Activated CD4-positive, alpha-beta T cell treated with anti-CD3 and anti-CD28 coated beads, Interleukin-2, Interleukin-6, amounts not matched to agents 100 ng/mL and 50 ng/mL, durations not matched to agents 16 hours and 8 hours (primary cell): Measurements from ENCODE around the gene XRCC5.
"Not testable (repeated sequence)": the region's sequence is repeated elsewhere in the genome, so short reads cannot be mapped to it uniquely, and the experiment has no call there.

Source experiments
- DNase-seq: peaks from one replicate; pipeline ENCODE4 v3.0.0-alpha.2; 2020

Gene XRCC5

DNA sequence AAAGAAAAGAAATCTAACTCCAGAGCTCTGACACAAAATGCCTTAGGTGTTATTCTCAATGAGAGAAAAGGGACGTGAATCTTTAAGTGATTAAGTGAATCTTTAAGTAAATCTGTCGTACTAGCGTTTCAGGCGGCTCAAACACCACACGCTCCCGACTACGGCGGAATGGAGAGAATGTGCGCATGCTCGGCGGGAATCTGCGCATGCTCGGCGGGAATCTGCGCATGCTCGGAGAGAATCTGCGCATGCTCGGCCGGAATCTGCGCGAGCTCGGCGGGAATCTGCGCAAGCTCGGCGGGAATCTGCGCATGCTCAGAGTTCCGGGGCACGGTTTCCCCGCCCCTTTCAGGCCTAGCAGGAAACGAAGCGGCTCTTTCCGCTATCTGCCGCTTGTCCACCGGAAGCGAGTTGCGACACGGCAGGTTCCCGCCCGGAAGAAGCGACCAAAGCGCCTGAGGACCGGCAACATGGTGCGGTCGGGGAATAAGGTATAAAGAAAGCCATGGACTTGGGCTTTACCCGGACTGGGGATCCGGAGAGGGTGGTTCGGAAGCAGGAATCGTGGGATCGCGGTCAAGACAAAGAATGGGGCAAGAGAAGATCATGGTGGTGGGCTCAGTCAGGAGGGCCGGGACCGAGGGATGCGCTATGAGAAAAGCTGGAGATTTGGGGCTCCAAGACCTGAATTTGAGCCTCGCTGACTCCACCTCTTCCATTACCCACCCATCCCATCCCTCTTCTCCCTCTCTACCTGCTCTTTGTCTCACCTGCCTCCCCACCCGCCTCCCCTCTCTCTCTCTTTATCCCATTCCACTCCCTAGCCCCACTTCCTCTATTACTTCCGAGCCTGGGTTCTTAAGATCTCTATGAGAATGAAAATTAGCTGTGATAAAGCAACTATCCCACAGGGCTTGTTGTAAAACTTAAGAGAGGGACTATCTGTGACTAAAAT, at the start of gene XRCC5:
XRCC5 (plus strand) TSS at position 382 of the 955 bp plus-strand sequence; CDS start at position 471, 89 bp downstream.
- peak; percentile 98 for DNase-seq

GRCh38 chr2:216064014-216064630, 45.0 kb upstream of the XRCC5 start:
- DNase-seq = no peak

DNA sequence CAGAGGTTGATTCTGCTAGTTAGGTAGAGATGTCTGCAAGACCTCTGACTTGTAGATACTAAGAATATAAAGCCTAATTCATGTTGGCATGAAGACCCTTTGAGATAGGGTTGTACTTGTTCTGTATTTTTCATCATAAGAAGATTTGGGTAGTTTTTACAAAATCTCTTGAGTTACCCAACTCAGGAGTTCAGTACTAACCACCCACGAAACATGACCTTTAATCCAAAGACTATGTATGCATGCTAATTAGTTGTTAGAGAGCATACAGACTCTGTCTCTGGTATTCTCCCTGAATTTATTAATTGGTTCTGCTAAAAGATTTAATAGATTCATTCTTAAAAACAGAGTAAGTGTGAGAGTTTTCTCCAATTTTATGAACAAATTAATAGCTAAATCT, 44.5 kb upstream of the XRCC5 start:
- DNase-seq = no peak

DNA sequence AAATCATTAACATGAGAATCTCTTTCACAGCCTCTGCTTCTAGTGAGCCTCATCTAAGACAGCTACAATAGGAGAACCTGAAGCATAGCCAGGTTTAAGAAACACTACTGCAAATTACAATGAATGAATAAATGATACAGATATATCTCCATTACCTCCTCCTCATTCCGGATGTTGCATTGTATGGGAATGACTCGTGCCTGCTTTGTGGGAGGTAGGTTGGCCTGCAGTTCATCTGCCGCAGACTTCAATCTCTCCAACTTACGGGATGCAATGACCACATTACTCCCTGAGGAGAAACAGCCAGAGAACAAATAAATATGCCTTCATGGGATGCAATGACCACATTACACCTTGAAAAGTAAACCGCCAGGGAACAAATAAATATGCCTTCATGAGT, 42.9 kb upstream of the XRCC5 start:
- DNase-seq = no peak

GRCh38 chr2:216069028-216069427, 40.1 kb upstream of the XRCC5 start:
- DNase-seq = no peak

DNA sequence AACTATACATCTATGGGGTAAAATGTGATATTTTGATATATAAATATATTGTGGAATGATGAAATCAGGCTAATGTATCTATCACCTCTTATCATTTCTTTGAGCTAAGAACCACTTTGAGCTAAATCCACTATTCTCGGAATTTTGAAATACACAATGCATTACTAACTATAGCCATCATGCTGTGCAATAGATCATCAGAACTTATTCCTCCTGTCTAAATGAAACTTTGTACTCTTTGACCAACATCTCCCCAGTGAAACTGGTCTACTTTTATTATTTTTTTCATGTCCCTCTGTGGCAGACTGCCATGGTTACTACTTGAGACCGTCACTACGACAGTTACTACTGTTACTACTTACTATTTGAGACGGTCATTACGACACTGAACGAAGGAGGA, 39.0 kb upstream of the XRCC5 start:
- DNase-seq = no peak

DNA sequence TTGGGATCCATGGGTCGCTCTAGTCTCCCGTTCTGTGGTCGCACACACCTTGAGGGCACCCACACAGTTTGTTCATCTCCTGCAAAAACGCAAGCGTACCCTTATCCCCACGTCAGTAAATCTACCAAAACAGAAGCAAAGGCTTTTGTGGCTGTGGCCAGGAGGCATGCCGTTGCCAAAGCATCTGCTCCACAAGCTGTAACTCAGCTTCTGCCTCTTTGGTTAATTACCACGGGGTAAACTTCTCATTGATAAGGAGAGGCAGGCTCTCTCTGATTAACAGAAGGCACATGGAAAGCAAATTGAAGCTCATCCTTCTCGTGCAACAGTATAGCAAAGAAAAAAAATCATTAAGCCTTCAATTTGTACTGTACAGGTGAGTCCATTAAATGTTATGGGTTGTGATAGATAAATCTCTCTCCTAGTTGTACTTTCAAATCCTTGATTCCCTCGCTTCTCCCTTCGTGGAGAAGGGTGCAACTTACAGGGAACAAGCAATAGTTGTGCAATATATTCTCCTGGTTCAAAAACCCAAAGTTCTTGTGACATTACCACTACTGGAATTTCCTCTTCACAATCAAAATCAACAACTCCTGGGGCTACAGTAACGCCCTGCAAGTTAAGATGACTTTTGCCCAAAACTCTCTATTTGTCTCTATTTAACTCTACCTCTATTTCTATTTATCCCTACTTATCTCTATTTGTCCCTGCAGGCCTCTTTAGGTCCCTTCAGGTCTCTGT, 37.9 kb upstream of the XRCC5 start:
- DNase-seq = no peak

DNA sequence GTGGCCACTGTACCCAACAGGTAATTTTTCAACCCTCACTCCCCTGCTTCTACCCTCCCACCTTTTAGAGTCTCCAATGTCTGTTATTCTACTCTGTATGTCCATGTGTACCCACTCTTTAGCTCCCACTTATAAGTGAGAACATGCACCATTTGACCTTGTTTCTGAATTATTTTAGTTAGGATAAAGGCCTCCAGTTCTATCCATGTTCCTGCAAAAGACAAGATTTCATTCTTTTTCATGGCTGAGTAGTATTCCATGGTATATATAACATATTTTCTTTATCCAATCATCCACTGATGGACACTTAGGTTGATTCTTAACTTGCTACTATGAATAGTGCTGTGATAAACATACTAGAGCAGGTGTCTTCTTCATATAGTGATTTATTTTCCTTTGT, 36.7 kb upstream of the XRCC5 start:
- no peak for DNase-seq

DNA sequence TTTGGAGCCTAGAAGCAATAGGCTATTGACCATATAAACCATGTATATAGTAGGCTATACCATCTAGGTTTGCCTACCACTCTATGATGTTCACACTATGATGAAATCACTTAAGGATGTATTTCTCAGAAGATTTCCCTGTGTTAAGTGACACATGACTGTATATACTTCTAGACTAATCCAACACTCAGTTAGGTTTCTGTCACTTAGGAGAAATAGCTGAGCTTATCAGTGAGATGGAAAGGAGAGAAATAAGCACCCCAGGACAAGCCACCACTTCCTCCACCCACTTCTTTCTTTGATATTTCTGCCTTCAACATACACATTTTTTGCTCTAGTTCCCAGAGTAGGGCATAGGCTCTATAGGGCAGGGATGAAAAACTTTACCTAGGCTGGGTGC, 35.4 kb upstream of the XRCC5 start:
- DNase-seq = no peak

GRCh38 chr2:216074380-216074779, 34.8 kb upstream of the XRCC5 start:
- DNase-seq = no peak

GRCh38 chr2:216074794-216075193, 34.4 kb upstream of the XRCC5 start:
- no peak for DNase-seq

GRCh38 chr2:216075510-216076485, 33.4 kb upstream of the XRCC5 start:
- no peak for DNase-seq

GRCh38 chr2:216078776-216079175, 30.4 kb upstream of the XRCC5 start:
- DNase-seq = no peak

DNA sequence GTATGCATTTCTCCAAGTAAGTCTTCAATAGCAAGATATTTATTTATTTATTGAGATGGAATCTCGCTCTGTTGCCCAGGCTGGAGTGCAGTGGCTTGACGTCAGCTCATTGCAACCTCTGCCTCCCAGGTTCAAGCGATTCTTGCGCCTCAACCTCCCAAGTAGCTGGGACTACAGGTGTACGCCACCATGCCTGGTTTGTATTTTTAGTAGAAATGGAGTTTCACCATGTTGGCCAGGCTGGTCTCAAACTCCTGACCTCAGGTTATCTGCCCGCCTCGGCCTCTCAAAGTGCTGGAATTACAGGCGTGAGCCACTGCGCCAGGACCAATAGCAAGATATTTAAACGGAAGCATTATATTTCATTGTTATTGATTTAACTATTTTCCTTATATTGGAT, 29.1 kb upstream of the XRCC5 start:
- DNase-seq = not testable (repeated sequence)

- no peak for DNase-seq
Observed at GRCh38 chr2:216081012-216081411, 28.1 kb upstream of the XRCC5 start.

DNA sequence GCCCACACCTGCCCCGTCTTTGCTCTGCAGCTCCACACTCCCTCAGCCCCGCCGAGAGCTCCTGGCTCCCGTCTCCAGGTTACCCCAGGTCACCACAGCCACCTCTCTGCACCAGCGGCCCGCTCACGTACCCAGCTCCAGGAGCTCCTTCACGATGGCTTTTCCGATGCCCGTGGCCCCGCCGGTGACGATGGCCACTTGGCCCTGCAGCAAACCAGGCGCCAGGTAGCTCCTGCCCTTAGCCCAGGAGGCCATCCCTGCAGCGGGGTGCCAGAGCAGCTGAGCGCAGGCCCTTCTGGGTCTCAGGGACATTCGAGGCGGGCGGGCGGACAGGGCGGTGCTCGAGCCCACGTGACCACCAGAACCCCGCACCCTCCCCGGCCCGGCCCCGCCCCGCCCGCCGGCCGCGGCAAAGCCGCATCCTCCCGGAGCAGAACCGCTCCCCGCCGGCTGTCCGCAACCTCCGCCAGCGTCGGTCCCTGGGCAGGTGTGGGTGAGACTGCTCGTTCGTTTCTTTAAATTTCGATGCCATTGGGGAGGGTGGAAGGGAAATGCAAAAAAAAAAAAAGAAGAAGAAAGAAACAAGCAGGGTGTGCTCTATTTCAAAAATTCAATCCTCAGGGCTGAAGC, 27.5 kb upstream of the XRCC5 start, which contains the start of the genes PECR and TMEM169:
PECR (minus strand) TSS at position 323 of the 630 bp plus-strand sequence; CDS start at position 255, 68 bp downstream.
TMEM169 (plus strand) TSS at position 433 of the 630 bp plus-strand sequence. CDS start 14,045 bp downstream, outside the sequence.
- DNase-seq = peak; percentile 83

- DNase-seq = peak; percentile 20
Observed at GRCh38 chr2:216082117-216082711, 26.9 kb upstream of the XRCC5 start.

- DNase-seq = no peak
Observed at GRCh38 chr2:216082805-216083204, 26.3 kb upstream of the XRCC5 start.

- no peak for DNase-seq
Observed at GRCh38 chr2:216083464-216084281, 25.5 kb upstream of the XRCC5 start.

GRCh38 chr2:216084547-216084946, 24.6 kb upstream of the XRCC5 start:
- peak; percentile 34 for DNase-seq
